ENCODE data around the gene VGLL4.

VGLL4 gene

DNA sequence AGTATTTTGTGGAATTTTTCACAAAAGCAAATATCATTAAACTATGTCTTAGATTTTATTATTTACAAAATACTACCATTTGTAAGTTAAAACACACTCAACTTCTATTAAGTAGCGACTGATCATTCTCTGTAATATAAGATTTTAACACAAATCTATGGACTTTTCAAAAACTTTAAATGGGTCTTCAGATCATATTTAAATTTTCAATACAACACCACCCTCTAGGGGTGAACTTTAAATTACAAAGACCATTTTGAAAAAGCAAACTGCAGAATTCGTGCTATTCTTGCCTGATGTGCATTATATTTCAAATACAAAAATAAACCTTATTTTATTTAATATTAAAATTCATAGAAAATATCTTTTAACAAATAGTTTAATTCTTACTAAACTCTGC is 8.2 kb upstream of the VGLL4 start:
- DNase-seq = no peak

DNA sequence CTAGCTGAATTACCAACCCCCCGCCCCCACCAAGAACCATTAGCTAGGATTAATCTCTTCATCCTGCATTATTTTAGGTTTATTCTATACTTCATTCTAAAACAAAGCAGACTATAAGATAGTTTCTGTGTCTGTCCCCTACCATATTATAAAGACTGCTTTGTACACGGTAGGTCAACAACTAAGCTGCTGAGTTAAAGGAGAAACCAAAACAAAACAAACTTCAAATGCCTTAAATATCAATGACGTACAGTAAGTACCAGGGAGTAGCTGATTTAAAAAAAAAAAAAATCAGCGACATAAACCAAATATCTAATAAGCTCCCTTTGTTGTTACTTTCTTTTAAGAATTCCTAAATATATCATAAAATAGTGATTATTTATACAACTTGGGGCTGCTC is 7.8 kb upstream of the VGLL4 start:
- DNase-seq = no peak

DNA sequence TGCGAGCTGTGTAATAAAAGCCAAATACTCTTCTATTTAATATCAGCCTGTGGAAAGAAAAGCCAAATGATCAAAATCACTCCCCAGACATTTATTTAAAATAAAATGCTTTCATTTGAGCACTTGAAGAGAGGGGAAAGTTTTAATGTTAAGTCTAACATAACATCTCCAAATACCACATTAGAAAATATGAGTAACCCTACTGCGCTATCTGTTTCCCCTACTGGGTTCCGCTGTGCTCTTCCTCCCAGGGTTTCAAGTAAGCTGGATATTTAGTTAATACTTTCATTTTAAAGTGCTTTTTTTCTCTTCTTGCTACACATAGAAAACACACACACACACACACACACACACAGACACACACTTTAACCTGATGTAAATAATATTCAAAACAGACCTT is 6.7 kb upstream of the VGLL4 start:
- DNase-seq = no peak

DNA sequence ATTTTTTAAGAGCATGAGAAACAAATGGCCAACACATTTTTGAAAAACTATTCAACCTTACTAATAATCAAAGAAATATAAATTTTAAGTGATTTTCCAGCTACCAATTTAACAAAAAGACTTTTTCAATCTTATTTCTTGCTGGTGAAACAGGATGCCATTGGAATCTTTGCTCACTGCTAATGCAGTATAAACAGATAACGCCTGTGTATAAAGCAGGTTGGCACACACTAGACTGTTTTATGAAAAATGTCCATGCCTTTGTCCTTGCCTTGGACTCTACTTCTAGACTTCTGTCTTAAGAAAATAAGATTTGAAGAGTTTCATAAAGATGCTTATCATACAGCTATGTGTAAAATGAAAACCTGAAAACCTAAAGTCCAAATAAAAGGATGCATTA is 5.0 kb upstream of the VGLL4 start:
- DNase-seq = no peak

DNA sequence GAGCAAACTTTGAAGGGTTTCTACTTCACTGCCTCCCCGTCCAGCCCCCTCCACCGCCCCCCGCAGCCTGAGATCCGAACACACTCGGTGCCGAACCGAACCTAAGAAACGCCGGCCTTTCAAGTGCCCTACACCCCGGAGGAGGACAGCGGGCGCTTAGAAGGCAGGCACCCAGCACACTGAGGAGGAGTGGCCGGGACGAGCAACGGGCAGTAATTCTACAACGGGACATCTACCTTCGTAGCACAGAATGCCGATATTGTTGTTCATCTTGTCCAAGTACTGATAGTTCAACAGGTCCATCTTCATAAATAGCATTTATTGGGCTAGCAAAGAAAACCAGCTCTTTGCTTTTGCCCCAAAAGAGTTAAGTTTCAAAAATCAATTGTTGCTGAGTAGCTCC is 513 bp downstream of the VGLL4 start:
- no peak for DNase-seq

DNA sequence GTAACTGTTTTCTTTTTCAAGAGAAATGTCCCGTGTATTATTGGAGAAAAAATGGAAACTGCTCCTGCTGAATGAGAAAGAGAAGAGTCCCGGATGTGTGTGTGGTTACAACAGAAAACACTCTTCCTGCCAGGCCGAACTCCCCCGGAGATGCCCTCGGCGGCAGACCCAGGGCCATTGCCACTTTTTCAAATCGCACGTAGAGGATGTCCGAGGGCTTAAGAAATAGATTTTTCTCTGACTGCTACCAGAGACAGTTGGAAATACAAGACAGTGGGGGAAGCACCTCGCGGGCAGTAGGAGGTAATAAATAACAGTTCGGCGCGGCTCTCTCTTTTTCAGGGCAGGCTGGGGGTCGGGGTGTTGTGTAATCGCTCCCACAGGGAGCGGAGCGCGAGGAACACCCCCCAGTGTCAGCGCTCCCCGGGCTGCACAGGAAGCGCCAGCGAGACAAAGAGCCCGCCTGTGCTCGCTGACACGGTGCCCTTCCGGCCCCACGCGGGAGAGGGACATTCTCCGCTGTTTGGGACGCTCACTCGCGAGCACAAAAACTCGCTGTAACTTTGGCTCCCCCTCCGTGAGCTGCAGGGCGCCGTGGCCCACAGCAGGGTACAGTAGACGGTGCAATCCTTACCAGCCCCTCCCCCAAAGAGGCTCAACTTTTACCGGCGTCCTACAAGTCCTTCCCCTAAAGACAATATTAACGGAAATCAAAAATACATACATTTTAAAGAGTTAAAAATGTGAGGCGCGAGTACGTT is 1.1 kb downstream of the VGLL4 start:
- no peak for DNase-seq

DNA sequence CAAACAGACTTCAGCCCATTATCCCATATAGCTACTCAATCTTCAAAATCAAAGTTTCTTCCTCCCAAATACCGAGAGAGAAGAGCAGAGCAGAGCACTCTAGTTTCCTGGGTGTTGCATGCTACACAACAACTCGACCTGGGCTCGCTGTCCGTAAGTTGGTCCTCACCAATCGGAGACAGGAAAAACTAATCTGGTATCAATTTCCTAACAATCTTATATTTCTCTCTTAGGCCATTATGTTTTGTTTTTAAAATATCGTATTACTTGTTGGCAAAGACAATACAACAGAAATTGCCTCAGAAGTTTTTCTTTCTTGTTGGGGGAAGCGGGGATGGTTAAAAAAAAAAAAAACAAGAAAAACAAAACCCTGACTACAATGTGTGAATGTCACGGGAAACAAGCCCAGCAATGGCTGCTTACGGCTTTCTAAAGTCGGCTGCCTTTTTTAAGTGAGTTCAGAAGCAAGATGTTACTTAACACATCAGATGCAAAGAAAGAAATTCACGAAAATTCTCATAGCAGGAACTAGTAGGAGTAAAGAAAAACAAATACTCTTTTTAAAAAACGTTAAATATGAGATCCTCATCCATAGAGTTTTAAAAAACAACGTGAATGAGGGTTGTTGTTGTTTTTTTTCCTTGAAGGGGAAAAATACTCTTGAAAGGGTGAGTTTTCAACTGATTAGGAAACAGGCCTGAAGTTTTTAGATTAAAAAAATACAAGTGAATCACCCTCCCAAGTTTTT is 1.9 kb downstream of the VGLL4 start:
- DNase-seq = no peak

DNA sequence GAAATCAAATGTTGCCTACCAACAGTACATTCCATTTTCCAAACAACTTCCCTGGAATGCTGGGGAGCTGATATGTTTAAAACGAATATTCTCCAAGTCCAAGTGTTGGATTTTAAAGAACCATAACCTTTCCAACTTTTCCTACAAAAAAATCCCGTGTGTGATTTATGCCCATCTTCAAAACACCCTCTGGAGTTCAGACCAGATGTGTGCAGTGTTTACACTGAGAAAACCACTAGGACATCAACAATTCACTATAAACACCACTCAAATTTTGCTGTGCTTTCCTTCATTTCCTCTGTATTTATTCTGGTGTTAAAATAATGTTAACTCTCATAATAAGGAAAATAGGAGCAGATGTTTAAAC is 2.4 kb downstream of the VGLL4 start:
- DNase-seq = no peak

DNA sequence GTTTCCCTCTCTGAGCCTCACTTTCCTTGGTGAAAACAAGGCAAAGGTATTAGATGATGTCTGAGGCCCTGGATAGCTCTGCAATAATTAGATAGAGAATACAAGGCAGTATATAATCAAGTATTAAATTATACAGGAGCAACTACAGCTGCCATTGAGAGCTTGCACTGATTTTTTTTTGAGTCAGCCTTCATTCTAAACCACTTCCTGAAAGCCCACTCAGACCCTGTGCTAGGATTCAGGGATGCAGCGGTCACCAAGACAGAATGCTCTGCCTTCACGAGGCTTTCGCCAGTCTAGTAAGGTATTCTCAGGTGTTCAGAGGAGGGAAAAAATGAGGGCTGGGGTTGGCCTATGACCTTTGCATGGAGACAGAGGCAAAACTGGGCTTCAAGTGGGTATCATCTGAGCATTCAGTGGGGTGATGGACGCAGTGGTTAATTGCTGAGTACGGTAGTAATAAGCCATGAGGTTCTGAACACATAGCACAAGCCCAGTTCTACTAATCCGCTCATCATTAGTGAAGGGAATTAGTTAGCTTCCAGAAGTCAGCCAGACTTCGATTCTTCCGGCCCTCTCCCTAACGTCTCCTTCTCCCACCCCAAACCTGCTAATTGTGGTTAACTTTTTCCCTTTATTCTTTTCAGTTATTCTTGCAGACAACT is 3.6 kb downstream of the VGLL4 start:
- no peak for DNase-seq

DNA sequence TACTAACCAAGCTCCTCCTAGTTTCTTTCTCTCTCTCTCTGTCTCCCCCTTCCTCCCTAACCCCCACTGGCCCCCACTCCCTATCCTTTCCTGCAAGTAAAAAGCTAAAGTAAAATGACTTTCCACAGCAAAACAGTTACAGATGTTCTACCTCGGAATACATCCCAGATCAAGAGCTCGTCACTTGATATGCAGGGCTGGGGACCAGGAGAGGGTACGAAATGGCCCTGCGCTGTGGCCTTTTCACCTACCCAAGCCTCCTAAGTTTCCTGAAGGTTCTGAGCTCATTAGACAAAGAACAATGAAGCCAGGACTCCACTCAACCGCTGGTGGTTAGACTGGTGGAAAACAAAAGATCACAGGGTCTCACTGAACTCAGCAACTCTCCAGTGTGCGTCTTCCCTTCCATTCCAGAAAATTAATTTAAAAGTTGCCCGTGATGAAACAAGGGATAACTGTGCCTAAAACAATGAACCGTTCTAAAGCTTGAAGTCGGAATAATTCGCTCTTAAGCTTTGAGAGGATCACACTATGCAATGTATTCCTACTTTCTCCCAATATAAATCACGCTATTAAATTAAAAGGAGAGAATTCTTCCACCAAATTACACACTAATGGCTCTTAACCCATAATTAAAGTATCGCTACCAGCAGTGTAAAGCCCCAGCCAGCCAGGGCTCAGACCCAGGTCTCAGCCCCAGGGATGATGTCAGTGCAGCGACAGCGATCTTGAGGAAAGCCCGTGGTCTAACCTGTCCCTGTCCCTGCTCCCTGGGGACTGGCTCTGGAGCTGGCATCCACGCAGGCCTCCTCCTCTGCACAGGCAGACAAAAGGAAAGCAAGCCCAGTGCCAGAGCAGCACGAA is 5.0 kb downstream of the VGLL4 start:
- DNase-seq = no peak

DNA sequence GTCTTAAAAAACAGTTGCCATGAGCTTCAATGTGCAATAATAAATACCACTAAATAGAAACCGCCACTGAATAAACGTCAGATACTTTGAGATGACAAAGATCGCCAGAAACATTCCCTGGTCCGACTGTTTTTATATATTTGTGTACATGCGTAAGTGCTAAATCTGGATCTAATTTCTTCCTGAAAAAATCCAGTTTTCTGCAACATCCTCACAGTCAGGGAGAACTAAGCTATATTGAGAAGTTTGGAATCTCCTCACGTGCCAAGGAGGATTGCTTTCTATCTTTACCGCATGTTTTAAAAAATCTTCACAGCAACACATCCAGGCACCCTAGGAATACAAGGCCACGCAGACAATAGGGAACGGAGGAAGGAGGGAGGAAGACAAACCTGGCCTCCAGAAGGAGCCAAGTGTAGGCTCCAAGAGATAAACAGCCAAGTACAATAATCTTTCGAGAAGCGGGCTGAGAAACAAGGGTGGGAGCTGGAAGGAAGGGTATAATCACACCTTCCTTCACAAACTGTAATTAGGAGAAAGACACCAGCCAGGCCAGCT is 5.7 kb downstream of the VGLL4 start:
- DNase-seq = no peak

DNA sequence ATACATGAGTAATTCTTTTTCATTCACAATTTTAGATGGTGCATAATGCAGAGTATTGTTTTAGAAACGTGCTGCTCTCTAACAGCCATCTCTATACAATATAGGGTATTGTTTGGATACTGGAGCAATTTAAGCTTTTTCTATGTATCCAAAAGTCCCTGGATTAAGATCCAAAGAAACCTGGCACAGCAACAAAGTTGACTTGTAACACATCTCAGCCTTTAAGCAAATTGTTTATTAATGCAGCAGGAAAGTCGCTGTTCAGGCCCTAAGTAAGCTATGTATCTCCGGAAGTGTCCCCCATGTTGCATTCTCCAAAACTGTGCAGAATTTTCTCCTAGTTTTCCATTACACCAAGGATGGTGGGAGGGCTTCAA is 7.3 kb downstream of the VGLL4 start:
- no peak for DNase-seq

DNA sequence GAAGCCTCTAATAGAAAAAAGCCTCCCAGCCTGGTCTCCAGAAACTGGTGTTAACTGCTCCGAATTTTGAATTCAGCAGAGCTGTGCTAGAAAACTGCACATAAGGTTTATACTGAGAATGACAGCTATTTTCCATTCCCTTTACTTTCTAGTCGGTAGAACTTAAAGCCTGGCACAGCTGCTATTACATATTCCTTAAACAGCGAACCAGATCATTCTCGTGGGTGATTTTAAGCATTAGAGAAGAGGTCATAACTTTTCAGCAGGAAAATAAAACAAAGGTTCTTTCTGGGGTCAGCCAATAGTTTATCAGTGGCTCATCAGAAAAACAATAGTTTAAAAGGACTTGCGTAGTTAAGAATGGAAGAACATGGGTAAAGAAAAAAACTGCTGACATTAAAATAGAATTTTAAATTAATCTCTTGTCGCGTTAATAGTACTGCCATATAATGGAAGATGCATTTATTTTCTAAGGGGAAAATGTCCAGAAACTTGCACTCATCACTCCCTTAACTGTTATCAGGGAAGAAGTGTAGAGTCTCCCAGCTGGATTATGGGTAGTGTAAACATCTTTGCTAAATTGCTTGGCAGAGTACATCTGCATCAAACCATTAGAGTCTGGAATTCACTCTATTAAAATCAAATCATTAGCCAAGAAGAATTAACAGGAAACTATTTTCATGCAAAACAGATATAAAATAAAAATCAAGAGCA is 7.9 kb downstream of the VGLL4 start:
- no peak for DNase-seq

DNA sequence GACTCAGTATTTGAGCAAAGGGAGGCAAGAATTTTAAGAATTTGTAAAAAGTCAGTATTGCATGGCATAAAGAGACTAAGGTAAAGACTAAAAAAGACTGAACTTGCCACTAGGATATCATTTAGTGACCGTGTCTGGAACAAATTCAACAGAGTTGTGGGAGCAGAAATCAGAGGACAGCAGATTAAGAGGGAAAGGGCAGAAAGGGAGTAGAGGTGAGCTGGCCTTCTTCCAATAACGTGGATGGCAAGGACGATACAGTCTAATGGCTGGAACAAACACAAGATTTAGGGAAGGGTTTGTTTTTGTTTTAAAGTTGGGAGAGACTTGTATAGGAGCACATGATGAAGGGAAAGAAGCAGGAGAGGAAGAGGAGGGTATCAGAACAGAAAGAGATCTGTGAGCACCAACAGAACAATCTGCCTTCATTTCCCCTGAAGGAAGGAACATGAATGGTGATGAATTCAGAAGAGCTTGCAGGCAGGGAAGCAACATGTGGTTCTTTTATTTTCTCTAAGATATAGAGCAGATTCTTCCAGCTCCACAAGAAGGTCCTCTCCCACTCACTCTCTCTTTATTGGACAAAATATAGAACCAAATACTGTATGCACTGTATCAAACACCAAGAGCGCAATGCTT is 8.6 kb downstream of the VGLL4 start:
- DNase-seq = no peak

DNA sequence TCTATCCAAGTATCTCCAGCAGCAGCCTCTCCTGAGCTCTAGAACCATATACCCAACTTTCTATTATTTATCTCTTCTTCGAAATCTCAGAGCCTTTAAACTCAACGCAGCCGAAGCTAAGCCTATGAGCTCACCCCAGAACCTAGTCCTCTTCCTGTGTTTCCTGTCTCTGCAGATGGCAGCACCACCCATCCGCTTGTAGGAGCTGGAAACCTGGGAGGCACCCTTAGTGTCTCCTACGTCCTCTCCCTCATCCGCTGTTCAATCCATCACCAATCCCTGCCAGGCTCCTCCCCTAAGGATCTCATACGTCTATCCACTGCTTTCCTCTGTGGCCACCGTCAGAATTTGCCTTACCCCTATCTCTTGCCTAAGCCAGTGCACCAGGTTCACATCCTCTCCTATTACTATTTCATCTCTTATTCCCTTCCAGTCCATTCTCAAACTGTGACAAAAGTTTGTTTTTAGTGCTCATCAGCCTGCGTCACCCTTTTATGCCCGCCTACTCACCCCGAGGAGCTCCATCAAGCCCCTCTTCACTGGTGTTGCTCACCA is 9.6 kb downstream of the VGLL4 start:
- DNase-seq = no peak

DNA sequence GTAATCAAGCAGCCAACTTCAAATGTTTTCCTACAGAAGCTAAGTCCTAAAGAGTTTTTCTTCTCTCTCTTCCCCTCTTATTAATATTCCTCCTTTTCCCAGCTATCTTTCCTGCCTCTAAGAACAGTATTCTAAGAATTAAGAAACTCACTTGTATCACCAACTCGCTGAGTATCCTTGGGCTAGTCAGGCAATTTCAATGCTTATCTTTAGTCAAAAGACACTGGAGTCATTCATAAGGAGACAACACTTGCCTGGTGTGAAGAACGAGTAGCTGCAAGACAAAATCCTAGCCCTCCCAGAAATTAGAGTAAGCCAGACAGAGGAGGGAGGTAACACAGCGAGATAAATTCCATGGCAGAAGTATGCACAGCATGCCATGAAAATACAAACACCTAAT is 10.7 kb downstream of the VGLL4 start:
- DNase-seq = no peak

DNA sequence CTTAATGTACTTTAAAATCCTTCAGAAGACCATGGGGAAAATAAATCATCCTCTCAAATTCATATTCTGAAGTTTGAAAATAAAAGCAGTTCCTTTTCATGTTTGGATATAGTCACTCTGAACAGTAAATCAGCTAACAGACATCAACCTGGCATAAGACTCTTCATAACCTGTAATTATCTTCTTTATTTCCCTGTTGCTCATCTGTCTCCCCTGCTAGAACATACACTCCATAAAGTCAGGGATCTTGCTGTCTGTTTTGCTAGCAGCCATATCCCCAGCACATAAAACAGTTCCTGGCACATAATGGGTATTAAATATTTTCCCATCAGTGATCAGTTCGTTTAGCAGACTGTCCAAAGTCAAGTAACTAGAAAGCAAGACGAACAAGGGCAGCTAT is 11.2 kb downstream of the VGLL4 start:
- no peak for DNase-seq

DNA sequence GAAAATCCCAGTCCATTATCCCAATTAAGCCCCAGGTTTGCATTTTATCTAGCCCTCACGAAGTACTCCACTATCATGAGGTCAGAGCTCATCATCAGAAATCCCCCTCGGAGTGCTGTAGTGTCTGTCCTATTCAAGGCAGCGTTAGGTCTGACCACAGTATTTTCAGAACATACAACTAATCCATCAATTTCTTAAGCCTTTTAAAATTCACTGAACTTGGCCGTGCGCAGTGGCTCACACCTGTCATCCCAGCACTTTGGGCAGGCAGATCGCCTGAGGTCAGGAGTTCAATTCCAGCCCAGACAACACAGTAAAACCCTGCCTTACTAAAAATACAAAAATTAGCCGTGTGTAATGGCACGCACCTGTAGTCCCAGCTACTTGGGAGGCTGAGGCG is 11.9 kb downstream of the VGLL4 start:
- DNase-seq = no peak

DNA sequence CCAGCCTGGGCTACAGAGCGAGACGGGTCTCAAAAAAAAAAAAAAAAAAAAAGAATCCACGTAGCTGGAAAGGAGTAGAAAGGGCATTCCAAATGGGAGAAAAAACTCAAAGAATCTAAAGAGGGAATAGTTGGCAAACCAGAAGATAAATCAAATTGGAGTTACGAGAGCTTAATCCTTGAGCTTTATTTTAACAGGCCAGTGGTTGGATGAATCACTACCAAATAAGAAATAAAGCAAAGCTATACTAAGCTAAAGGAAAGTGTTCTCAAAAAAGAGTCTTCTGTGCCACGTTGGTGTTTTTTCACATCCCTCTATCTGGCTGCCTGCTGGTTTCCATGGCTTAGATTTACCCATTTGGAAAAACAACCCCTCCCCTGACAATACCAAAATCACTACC is 14.0 kb downstream of the VGLL4 start:
- no peak for DNase-seq

DNA sequence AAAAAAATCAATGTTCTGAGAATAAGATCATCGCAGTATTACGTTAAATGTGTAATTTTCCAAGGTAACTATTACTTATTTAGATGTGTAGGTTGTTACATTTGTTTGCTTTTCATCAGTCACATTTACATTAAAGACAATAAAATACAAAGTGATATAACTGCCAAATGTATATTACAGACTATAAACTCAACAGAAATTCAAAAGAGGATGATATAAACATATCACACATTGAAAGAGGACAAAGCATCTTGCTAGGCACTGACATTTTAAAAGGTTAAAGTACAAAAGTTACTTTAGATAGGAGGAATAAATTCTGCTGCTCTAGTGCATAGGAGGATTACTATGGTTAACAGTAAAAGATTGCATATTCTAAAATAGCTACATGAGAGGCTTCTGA is 16.1 kb downstream of the VGLL4 start:
- DNase-seq = no peak

DNA sequence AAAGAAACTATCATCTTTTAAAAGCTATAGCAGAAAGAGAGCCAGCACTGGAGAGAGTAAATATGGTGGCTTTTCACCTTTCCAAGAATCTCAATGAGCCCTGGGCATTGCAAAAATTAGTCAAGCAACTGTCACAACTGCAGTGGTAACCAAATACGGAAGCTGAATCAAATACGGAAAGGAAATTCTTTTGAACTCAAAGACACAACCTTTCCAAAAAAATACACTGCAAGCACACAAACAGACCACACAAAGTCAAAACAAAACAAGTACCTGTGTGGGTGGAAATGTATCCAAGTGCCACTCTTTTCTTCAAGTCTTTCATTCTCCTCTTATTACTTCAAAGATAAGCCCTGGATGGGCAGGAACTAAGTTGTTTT is 17.6 kb downstream of the VGLL4 start:
- no peak for DNase-seq
